ENCODE measurements around the gene NUDT13.

DNA sequence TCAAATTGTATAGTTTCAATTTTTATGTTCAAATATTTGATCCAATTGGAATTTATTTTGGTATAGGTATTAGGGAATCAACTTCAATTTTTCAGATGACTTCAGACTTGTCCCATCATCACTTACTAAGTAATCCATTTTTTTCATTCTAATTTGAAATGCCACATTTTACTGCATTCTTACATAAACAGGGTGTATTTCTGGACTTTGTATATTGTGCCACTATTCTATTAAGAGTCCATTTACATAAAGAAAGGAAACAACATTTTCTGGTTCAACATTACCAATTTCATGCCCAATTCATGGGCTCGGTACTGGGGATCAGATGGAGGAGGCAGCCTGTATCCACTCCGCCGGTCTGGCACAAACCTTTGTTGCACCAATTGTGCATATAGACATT, 41.8 kb downstream of the NUDT13 start:
- no peak for TF ChIP-seq EZH2 (IDR thresholded peaks at IDR 0.05; ENCODE audit: borderline replicate concordance, insufficient read depth, low read depth, low read length, poor library complexity, severe bottlenecking)
- TF ChIP-seq, protein P1, sequence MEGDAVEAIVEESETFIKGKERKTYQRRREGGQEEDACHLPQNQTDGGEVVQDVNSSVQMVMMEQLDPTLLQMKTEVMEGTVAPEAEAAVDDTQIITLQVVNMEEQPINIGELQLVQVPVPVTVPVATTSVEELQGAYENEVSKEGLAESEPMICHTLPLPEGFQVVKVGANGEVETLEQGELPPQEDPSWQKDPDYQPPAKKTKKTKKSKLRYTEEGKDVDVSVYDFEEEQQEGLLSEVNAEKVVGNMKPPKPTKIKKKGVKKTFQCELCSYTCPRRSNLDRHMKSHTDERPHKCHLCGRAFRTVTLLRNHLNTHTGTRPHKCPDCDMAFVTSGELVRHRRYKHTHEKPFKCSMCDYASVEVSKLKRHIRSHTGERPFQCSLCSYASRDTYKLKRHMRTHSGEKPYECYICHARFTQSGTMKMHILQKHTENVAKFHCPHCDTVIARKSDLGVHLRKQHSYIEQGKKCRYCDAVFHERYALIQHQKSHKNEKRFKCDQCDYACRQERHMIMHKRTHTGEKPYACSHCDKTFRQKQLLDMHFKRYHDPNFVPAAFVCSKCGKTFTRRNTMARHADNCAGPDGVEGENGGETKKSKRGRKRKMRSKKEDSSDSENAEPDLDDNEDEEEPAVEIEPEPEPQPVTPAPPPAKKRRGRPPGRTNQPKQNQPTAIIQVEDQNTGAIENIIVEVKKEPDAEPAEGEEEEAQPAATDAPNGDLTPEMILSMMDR (IDR thresholded peaks at IDR 0.05) = no peak

Data from B cell (primary cell).